Measurements from ENCODE around the gene DGLUCY.
"Not testable (repeated sequence)": the region's sequence is repeated elsewhere in the genome, so short reads cannot be mapped to it uniquely, and the experiment has no call there.

The DGLUCY gene

GRCh38 chr14:91216731-91217226 lies 102.9 kb downstream of the DGLUCY start:
- no peak for DNase-seq

- no peak for DNase-seq
These were observed 104.1 kb downstream of the DGLUCY start for GRCh38 chr14:91218014-91218413.

- DNase-seq = no peak
These were observed 105.9 kb downstream of the DGLUCY start for GRCh38 chr14:91219517-91220389.

GRCh38 chr14:91220581-91221000 lies 106.7 kb downstream of the DGLUCY start:
- no peak for DNase-seq

GRCh38 chr14:91221270-91221669 lies 107.4 kb downstream of the DGLUCY start:
- DNase-seq = no peak

GRCh38 chr14:91223028-91223783 lies 109.3 kb downstream of the DGLUCY start:
- DNase-seq = no peak

- DNase-seq = no peak
These were observed 111.2 kb downstream of the DGLUCY start for GRCh38 chr14:91225025-91225424.

- DNase-seq = not testable (repeated sequence)
These were observed 112.5 kb downstream of the DGLUCY start for GRCh38 chr14:91226360-91226759.

- DNase-seq = no peak
These were observed 113.3 kb downstream of the DGLUCY start for GRCh38 chr14:91227183-91227628.

- peak; percentile 51 for DNase-seq
These were observed 114.5 kb downstream of the DGLUCY start for GRCh38 chr14:91228112-91229004.

GRCh38 chr14:91229005-91229382 lies 115.1 kb downstream of the DGLUCY start:
- no peak for DNase-seq

- peak; percentile 64 for DNase-seq
These were observed 115.9 kb downstream of the DGLUCY start for GRCh38 chr14:91229743-91230200.

GRCh38 chr14:91230397-91231035 lies 116.6 kb downstream of the DGLUCY start:
- no peak for DNase-seq

- no peak for DNase-seq
These were observed 117.6 kb downstream of the DGLUCY start for GRCh38 chr14:91231446-91231845.

- no peak for DNase-seq
These were observed 118.2 kb downstream of the DGLUCY start for GRCh38 chr14:91232052-91232451.

GRCh38 chr14:91232603-91233002 lies 118.7 kb downstream of the DGLUCY start:
- DNase-seq = no peak

- DNase-seq = no peak
These were observed 120.3 kb downstream of the DGLUCY start for GRCh38 chr14:91233936-91234790.

- DNase-seq = no peak
These were observed 120.9 kb downstream of the DGLUCY start for GRCh38 chr14:91234791-91235114.

GRCh38 chr14:91235841-91236240 lies 122.0 kb downstream of the DGLUCY start:
- DNase-seq = no peak

GRCh38 chr14:91237219-91237618 lies 123.3 kb downstream of the DGLUCY start:
- peak; percentile 80 for DNase-seq

GRCh38 chr14:91238085-91238484 lies 124.2 kb downstream of the DGLUCY start:
- no peak for DNase-seq

Measured in fibroblast of skin of abdomen (primary cell).